Upper lobe of right lung (tissue), 1 donor: ENCODE measurements around the gene CLASP1. TPM values are rescaled to one million over a fixed set of nuclear protein-coding genes. Genes with fewer than 3 reads are reported as not detected.

Experiments used
- ATAC-seq: fragments of 200-7000 bp; cut with Tn5 transposase; one replicate; pipeline ENCODE4 v1.9.1; 2020; ENCODE audit warnings: mild to moderate bottlenecking, moderate library complexity
- DNase-seq: peaks from one replicate; pipeline ENCODE4 v3.0.0-alpha.2; 2020
- H3K27ac ChIP-seq: fragments of 200-600 bp; one replicate; pipeline ENCODE4 v1.8.0; 2022
- H3K27me3 ChIP-seq: fragments of 200-600 bp; one replicate; pipeline ENCODE4 v1.8.0; 2022; ENCODE audit warnings: mild to moderate bottlenecking
- H3K36me3 ChIP-seq: fragments of 200-600 bp; one replicate; pipeline ENCODE4 v1.8.0; 2022
- H3K4me1 ChIP-seq: fragments of 200-600 bp; one replicate; pipeline ENCODE4 v1.8.0; 2022
- H3K4me3 ChIP-seq: fragments of 200-600 bp; one replicate; pipeline ENCODE4 v1.8.0; 2022; ENCODE audit warnings: mild to moderate bottlenecking
- H3K9me3 ChIP-seq: fragments of 200-600 bp; one replicate; pipeline ENCODE4 v1.8.0; 2022
- CTCF ChIP-seq: fragments of 200-600 bp; IDR thresholded peaks from one replicate; pipeline ENCODE4 v1.8.0; 2022; ENCODE audit warnings: antibody characterized with exemption
- intact Hi-C: fragments of 100-400 bp; cut with DNase I; formaldehyde crosslinking; loops from one replicate; pipeline ENCODE4 v1.11.0; 2022
- total RNA-seq: library from RNA; stranded (reverse); fragmentation: NEBNext Ultra II Directional; extraction: Animal tissue kit (Norgen Biotek cat#: 25700); gene quantifications from one replicate; pipeline ENCODE4 v1.2.1, GENCODE V29; 2021
- donor health status: DM: no; HTN: yes; CAD: no; lungs with severe emphysema.

CLASP1 gene
- total RNA-seq, 1 donor from 2014 or later: 44.5 TPM

- H3K4me1 ChIP-seq: no peaks in the 10 kb centered on the region
- no peak overlapping the region for H3K4me3 ChIP-seq
- no peaks in the 10 kb centered on the region for H3K9me3 ChIP-seq
- H3K36me3 ChIP-seq: peaks cover 53% of the 10 kb centered on the region
- no peak for TF ChIP-seq CTCF
- ATAC-seq (no peak), DNase-seq (no peak)
- no peaks in the 10 kb centered on the region for H3K27me3 ChIP-seq
- intact Hi-C loops: loop anchor here (10.0 kb wide), 1 partner anchor 194 kb away; no protein-coding TSS in a partner anchor
- H3K27ac ChIP-seq: no peak overlapping the region
Measured at GRCh38 chr2:121520641-121520994, 128.6 kb downstream of the CLASP1 start.

- peak; percentile 25 for ATAC-seq
Measured at GRCh38 chr2:121519732-121520640, 129.3 kb downstream of the CLASP1 start.

GRCh38 chr2:121519153-121519552 lies 130.1 kb downstream of the CLASP1 start:
- ATAC-seq: peak; percentile 40
- TF ChIP-seq CTCF: no peak
- Histone ChIP-seq H3K36me3 (peaks cover 52% of the 10 kb centered on the region), H3K27ac (no peak overlapping the region), H3K9me3 (no peaks in the 10 kb centered on the region), H3K4me1 (no peaks in the 10 kb centered on the region), H3K27me3 (no peaks in the 10 kb centered on the region), H3K4me3 (no peak overlapping the region)
- intact Hi-C loops: no loop called here
- no peak for DNase-seq

More at GRCh38 chr2:121519732-121520640, 129.3 kb downstream of the CLASP1 start:
- Histone ChIP-seq H3K27ac (no peak overlapping the region), H3K4me1 (no peaks in the 10 kb centered on the region), H3K9me3 (no peaks in the 10 kb centered on the region), H3K27me3 (no peaks in the 10 kb centered on the region), H3K36me3 (peaks cover 53% of the 10 kb centered on the region), H3K4me3 (no peak overlapping the region)
- intact Hi-C loops: loop anchor here (10.0 kb wide), 1 partner anchor 195 kb away; no protein-coding TSS in a partner anchor
- TF ChIP-seq CTCF: no peak
- no peak for DNase-seq

- DNase-seq (no peak), ATAC-seq (no peak)
- H3K27me3 ChIP-seq: no peaks in the 10 kb centered on the region
- H3K4me3 ChIP-seq: no peak overlapping the region
- no peak overlapping the region for H3K27ac ChIP-seq
- TF ChIP-seq CTCF: no peak
- no peaks in the 10 kb centered on the region for H3K9me3 ChIP-seq
- H3K36me3 ChIP-seq: peaks cover 35% of the 10 kb centered on the region
- intact Hi-C loops: no loop called here
- H3K4me1 ChIP-seq: no peaks in the 10 kb centered on the region
Measured at GRCh38 chr2:121513597-121514333, 135.5 kb downstream of the CLASP1 start.

GRCh38 chr2:121510857-121511256 lies 138.4 kb downstream of the CLASP1 start:
- no peak for ATAC-seq
- peaks cover 27% of the 10 kb centered on the region for H3K36me3 ChIP-seq
- intact Hi-C loops: no loop called here
- H3K4me1 ChIP-seq: no peaks in the 10 kb centered on the region
- no peaks in the 10 kb centered on the region for H3K9me3 ChIP-seq
- H3K27me3 ChIP-seq: no peaks in the 10 kb centered on the region
- no peak overlapping the region for H3K27ac ChIP-seq
- DNase-seq: no peak
- no peak for TF ChIP-seq CTCF
- no peak overlapping the region for H3K4me3 ChIP-seq
